Fibroblast of lung (primary cell): ENCODE measurements around the gene PRDM13. TPM values are rescaled to one million over a fixed set of nuclear protein-coding genes. Genes with fewer than 3 reads are reported as not detected.
A peak's percentile ranks its signal among the peaks of the same experiment; 100 is the strongest.

Experiments
- DNase-seq, 2 donors: peaks; one replicate each; pipeline versions ENCODE4 v3.0.0 to v3.0.0-alpha.2; 2010; ENCODE audit warnings: low read depth in 2 of 2
- H2AFZ ChIP-seq: 2 replicates; pipeline ENCODE4 v1.5.1; 2012; ENCODE audit warnings: low read length, control low read depth, inconsistent platforms
- H3K27ac ChIP-seq: 2 replicates; pipeline ENCODE4 v1.5.1; 2011; ENCODE audit warnings: low read length, control low read depth; ENCODE audit not compliant: insufficient read depth
- H3K27me3 ChIP-seq: 2 replicates; pipeline ENCODE4 v1.5.1; 2011; ENCODE audit warnings: mild to moderate bottlenecking, low read length; ENCODE audit not compliant: control insufficient read depth, insufficient read depth
- H3K36me3 ChIP-seq: 2 replicates; pipeline ENCODE4 v1.5.1; 2011; ENCODE audit warnings: low read length; ENCODE audit not compliant: control insufficient read depth, insufficient read depth
- H3K4me1 ChIP-seq: 2 replicates; pipeline ENCODE4 v1.5.1; 2011; ENCODE audit warnings: low read length; ENCODE audit not compliant: control insufficient read depth, insufficient read depth; ENCODE audit errors: extremely low read depth
- H3K4me2 ChIP-seq: 2 replicates; pipeline ENCODE4 v1.5.1; 2011; ENCODE audit warnings: low read length, control low read depth; ENCODE audit not compliant: insufficient read depth; ENCODE audit errors: extremely low read depth
- H3K4me3 ChIP-seq, 4 experiments: fragments of 200-600 bp in 1 of 4; sonication (generic) in 1 of 4; replicated peaks in 1 of 4; 2 replicates each; pipeline ENCODE4 v1.5.1; 2011 to 2016; ENCODE audit warnings: low read length in 4 of 4, low read depth in 3 of 4, mild to moderate bottlenecking in 3 of 4, control low read depth in 2 of 4, inconsistent platforms in 1 of 4, mixed read lengths in 1 of 4; ENCODE audit not compliant: insufficient read depth in 1 of 4; ENCODE audit errors: control extremely low read depth in 1 of 4
- H3K79me2 ChIP-seq: 2 replicates; pipeline ENCODE4 v1.5.1; 2012; ENCODE audit warnings: mild to moderate bottlenecking, low read length, inconsistent platforms; ENCODE audit not compliant: control insufficient read depth, insufficient read depth
- H3K9ac ChIP-seq: 2 replicates; pipeline ENCODE4 v1.5.1; 2011; ENCODE audit warnings: mild to moderate bottlenecking, low read length, control low read depth; ENCODE audit not compliant: insufficient read depth
- H3K9me3 ChIP-seq: 2 replicates; pipeline ENCODE4 v1.5.1; 2012; ENCODE audit warnings: low read depth, low read length; ENCODE audit not compliant: control insufficient read depth, insufficient read depth
- H4K20me1 ChIP-seq: 2 replicates; pipeline ENCODE4 v1.5.1; 2011; ENCODE audit warnings: low read length; ENCODE audit not compliant: control insufficient read depth, insufficient read depth; ENCODE audit errors: extremely low read depth
- CTCF ChIP-seq, 2 donors: IDR thresholded peaks in 1 of 2; conservative IDR thresholded peaks in 1 of 2; 1 replicate in 1 of 2; 2 replicates in 1 of 2; pipeline ENCODE4 v1.5.1; 2011 to 2012; ENCODE audit warnings: low read length in 2 of 2, control low read depth in 1 of 2, inconsistent platforms in 1 of 2, low read depth in 1 of 2, mild to moderate bottlenecking in 1 of 2
- EZH2 ChIP-seq: IDR thresholded peaks from 2 replicates; pipeline ENCODE4 v1.5.1; 2012; ENCODE audit warnings: low read length, control low read depth, mild to moderate bottlenecking; ENCODE audit errors: missing control alignments
- polyA plus RNA-seq, 2 donors: library from polyadenylated mRNA; depleted of rRNA in 1 of 2; stranded (reverse) in 1 of 2; unstranded in 1 of 2; fragments of >200 nt; gene quantifications; 2 replicates each; pipeline ENCODE4 v1.2.1, GENCODE V29; 2011 to 2012; ENCODE audit warnings: missing spikeins in 1 of 2
- total RNA-seq: library from RNA; depleted of rRNA; stranded (reverse); fragments of >200 nt; gene quantifications from 2 replicates; pipeline ENCODE4 v1.2.1, GENCODE V29; 2014

PRDM13 gene
- total and polyA plus RNA-seq, 2 donors (not counting 1 experiment from before 2014, with no cell fraction given): not detected

GRCh38 chr6:99609905-99610489, 3.4 kb downstream of the PRDM13 start:
- Histone ChIP-seq H3K4me2 (no peak overlapping the region), H3K27ac (no peak overlapping the region), H3K9me3 (no peaks in the 10 kb centered on the region), H4K20me1 (no peaks in the 10 kb centered on the region), H3K27me3 (peaks cover 90% of the 10 kb centered on the region), H3K79me2 (no peaks in the 10 kb centered on the region), H3K36me3 (no peaks in the 10 kb centered on the region), H3K9ac (no peak overlapping the region), H3K4me3 (no peak overlapping the region), H3K4me1 (no peaks in the 10 kb centered on the region), H2AFZ (no peak overlapping the region)
- TF ChIP-seq EZH2 (no peak), CTCF (conservative IDR thresholded peaks at IDR 0.05 in 1 of 2, IDR thresholded peaks at IDR 0.05 in 1 of 2; ENCODE audit: low read depth in 1 of 2, low read length in 2 of 2) (no peak)
- no peak for DNase-seq

DNA sequence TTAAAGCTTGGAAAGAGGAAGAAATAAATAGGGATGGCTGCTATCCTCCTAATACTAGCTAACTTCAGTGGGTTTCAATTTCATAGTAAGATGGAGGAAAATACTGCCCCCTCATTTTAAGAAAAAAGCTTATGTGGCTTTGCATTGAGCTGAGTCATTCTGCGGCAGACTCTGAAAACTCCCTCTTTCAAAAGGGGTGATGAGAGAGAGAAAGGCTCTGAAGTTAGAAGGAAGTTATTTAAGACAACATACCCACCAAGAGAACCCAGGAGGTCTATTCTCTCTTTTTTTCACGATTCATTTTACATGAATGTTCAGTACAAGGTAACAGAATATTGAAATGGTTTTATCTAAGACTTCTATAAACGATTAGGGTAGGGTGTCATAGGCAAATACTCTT, 4.5 kb downstream of the PRDM13 start:
- H3K4me1 ChIP-seq: no peaks in the 10 kb centered on the region
- H3K9ac ChIP-seq: no peak overlapping the region
- H3K36me3 ChIP-seq: no peaks in the 10 kb centered on the region
- no peaks in the 10 kb centered on the region for H3K79me2 ChIP-seq
- DNase-seq: no peak
- H3K27me3 ChIP-seq: peaks cover 80% of the 10 kb centered on the region
- H3K9me3 ChIP-seq: no peaks in the 10 kb centered on the region
- H4K20me1 ChIP-seq: no peaks in the 10 kb centered on the region
- no peak overlapping the region for H3K27ac ChIP-seq
- no peak overlapping the region for H3K4me3 ChIP-seq
- no peak overlapping the region for H2AFZ ChIP-seq
- H3K4me2 ChIP-seq: no peak overlapping the region
- no peak for TF ChIP-seq EZH2
- no peak for TF ChIP-seq CTCF (conservative IDR thresholded peaks at IDR 0.05 in 1 of 2, IDR thresholded peaks at IDR 0.05 in 1 of 2; ENCODE audit: low read depth in 1 of 2, low read length in 2 of 2)

DNA sequence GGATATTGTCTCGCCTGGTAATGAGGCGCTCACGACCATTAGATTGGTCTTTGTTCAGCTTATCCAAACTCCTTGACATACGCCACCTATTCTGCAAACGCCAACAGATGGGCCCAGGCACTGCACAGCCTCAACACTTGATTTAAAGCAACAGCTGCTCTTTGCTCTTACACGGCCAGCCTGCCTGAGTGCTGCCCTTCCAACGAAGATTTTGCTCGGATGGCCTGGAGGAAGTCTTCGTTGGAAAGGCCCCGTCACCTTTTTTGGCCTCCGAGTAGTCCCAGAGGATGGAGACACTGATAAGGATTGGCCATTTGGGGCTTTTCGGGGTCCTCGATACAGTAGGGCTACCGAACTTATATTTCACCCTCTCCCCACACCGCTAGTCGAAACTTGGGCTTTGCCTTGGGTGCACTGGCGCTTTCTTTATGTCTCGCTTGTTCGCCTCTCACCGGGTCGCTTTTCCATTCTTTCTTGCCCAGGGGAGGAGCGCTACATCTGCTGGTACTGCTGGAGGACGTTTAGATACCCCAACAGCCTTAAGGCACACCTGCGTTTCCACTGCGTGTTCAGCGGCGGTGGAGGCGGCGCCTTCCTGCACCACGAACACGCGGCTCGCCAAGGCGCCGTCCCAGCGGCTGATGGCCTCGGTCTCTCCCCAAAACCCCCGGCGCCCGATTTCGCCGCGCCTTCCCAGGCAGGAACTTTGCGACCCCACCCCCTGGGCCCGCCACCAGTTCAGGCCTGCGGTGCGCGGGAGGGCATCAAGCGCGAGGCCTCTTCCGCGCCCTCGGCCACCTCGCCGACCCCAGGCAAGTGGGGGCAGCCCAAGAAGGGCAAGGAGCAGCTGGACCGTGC, 6.1 kb downstream of the PRDM13 start:
- Histone ChIP-seq H3K9me3 (no peaks in the 10 kb centered on the region), H3K36me3 (no peaks in the 10 kb centered on the region), H3K4me3 (peak overlapping the region in 2 of 4 experiments; percentile 10 to 32), H3K9ac (no peak overlapping the region), H3K4me1 (no peaks in the 10 kb centered on the region), H4K20me1 (no peaks in the 10 kb centered on the region), H3K27me3 (peaks cover 71% of the 10 kb centered on the region), H3K79me2 (no peaks in the 10 kb centered on the region), H3K4me2 (peak overlapping the region; percentile 44), H3K27ac (no peak overlapping the region), H2AFZ (no peak overlapping the region)
- no peak for DNase-seq
- TF ChIP-seq CTCF (conservative IDR thresholded peaks at IDR 0.05 in 1 of 2, IDR thresholded peaks at IDR 0.05 in 1 of 2; ENCODE audit: low read depth in 1 of 2, low read length in 2 of 2) (no peak), EZH2 (peak; percentile 79)
